Measurements from ENCODE around the gene G6PD.
"Not testable (repeated sequence)": the region's sequence is repeated elsewhere in the genome, so short reads cannot be mapped to it uniquely, and the experiment has no call there.

The G6PD gene

GRCh38 chrX:154570361-154570760 is 23.7 kb upstream of the G6PD start:
- H3K4me3 ChIP-seq (ENCODE audit: low read length); H3K36me3 ChIP-seq (ENCODE audit: control insufficient read depth, insufficient read depth, low read length); H3K4me1 ChIP-seq (ENCODE audit: control insufficient read depth, insufficient read depth, low read length); H3K27ac ChIP-seq (ENCODE audit: low read length); H3K9me3 ChIP-seq (ENCODE audit: control insufficient read depth, insufficient read depth, low read length); DNase-seq (ENCODE audit: low read depth, low spot score); H3K27me3 ChIP-seq (ENCODE audit: control insufficient read depth, insufficient read depth, low read length): not testable (repeated sequence)
- no CpG with 5 or more reads among the region's 11 CpGs for WGBS (ENCODE audit: insufficient coverage, insufficient read length)

- not testable (repeated sequence) for DNase-seq (ENCODE audit: low read depth, low spot score); H3K9me3 ChIP-seq (ENCODE audit: control insufficient read depth, insufficient read depth, low read length); H3K4me3 ChIP-seq (ENCODE audit: low read length); H3K27ac ChIP-seq (ENCODE audit: low read length); H3K36me3 ChIP-seq (ENCODE audit: control insufficient read depth, insufficient read depth, low read length); H3K27me3 ChIP-seq (ENCODE audit: control insufficient read depth, insufficient read depth, low read length); H3K4me1 ChIP-seq (ENCODE audit: control insufficient read depth, insufficient read depth, low read length)
- WGBS (ENCODE audit: insufficient coverage, insufficient read length), result no CpG with 5 or more reads among the region's 10 CpGs
Observed at GRCh38 chrX:154562295-154562694, 15.6 kb upstream of the G6PD start.

GRCh38 chrX:154560326-154560725 is 13.7 kb upstream of the G6PD start:
- not testable (repeated sequence) for H3K27me3 ChIP-seq (ENCODE audit: control insufficient read depth, insufficient read depth, low read length); DNase-seq (ENCODE audit: low read depth, low spot score); H3K4me1 ChIP-seq (ENCODE audit: control insufficient read depth, insufficient read depth, low read length); H3K4me3 ChIP-seq (ENCODE audit: low read length); H3K9me3 ChIP-seq (ENCODE audit: control insufficient read depth, insufficient read depth, low read length); H3K36me3 ChIP-seq (ENCODE audit: control insufficient read depth, insufficient read depth, low read length); H3K27ac ChIP-seq (ENCODE audit: low read length)
- WGBS (ENCODE audit: insufficient coverage, insufficient read length), result no CpG with 5 or more reads among the region's 31 CpGs

- H3K4me1 ChIP-seq (ENCODE audit: control insufficient read depth, insufficient read depth, low read length); H3K4me3 ChIP-seq (ENCODE audit: low read length); H3K27me3 ChIP-seq (ENCODE audit: control insufficient read depth, insufficient read depth, low read length); H3K27ac ChIP-seq (ENCODE audit: low read length); H3K36me3 ChIP-seq (ENCODE audit: control insufficient read depth, insufficient read depth, low read length); H3K9me3 ChIP-seq (ENCODE audit: control insufficient read depth, insufficient read depth, low read length); DNase-seq (ENCODE audit: low read depth, low spot score): not testable (repeated sequence)
- WGBS (ENCODE audit: insufficient coverage, insufficient read length), result no CpG with 5 or more reads among the region's 21 CpGs
Observed at GRCh38 chrX:154558896-154559295, 12.2 kb upstream of the G6PD start.

- DNase-seq (ENCODE audit: low read depth, low spot score), result not testable (repeated sequence)
- no CpG with 5 or more reads among the region's 24 CpGs for WGBS (ENCODE audit: insufficient coverage, insufficient read length)
Observed at GRCh38 chrX:154558060-154558690, 11.5 kb upstream of the G6PD start.

GRCh38 chrX:154552112-154552806 is 5.6 kb upstream of the G6PD start:
- not testable (repeated sequence) for H3K27ac ChIP-seq (ENCODE audit: low read length); H3K27me3 ChIP-seq (ENCODE audit: control insufficient read depth, insufficient read depth, low read length); H3K36me3 ChIP-seq (ENCODE audit: control insufficient read depth, insufficient read depth, low read length); DNase-seq (ENCODE audit: low read depth, low spot score); H3K9me3 ChIP-seq (ENCODE audit: control insufficient read depth, insufficient read depth, low read length); H3K4me1 ChIP-seq (ENCODE audit: control insufficient read depth, insufficient read depth, low read length); H3K4me3 ChIP-seq (ENCODE audit: low read length)
- no CpG with 5 or more reads among the region's 18 CpGs for WGBS (ENCODE audit: insufficient coverage, insufficient read length)

More at GRCh38 chrX:154558060-154558690, 11.5 kb upstream of the G6PD start:
- H3K9me3 ChIP-seq (ENCODE audit: control insufficient read depth, insufficient read depth, low read length); H3K27me3 ChIP-seq (ENCODE audit: control insufficient read depth, insufficient read depth, low read length); H3K27ac ChIP-seq (ENCODE audit: low read length); H3K36me3 ChIP-seq (ENCODE audit: control insufficient read depth, insufficient read depth, low read length); H3K4me3 ChIP-seq (ENCODE audit: low read length); H3K4me1 ChIP-seq (ENCODE audit: control insufficient read depth, insufficient read depth, low read length): not testable (repeated sequence)

GRCh38 chrX:154549766-154550165 is 3.1 kb upstream of the G6PD start:
- H3K9me3 ChIP-seq (ENCODE audit: control insufficient read depth, insufficient read depth, low read length), result no peaks in the 10 kb centered on the region
- WGBS (ENCODE audit: insufficient coverage, insufficient read length), result no CpG with 5 or more reads among the region's 1 CpG
- peaks cover 2% of the 10 kb centered on the region; the same call in 1 of the 2 replicates for H3K4me1 ChIP-seq (ENCODE audit: control insufficient read depth, insufficient read depth, low read length)
- no peak overlapping the region for H3K27ac ChIP-seq (ENCODE audit: low read length)
- peaks cover 7% of the 10 kb centered on the region for H3K36me3 ChIP-seq (ENCODE audit: control insufficient read depth, insufficient read depth, low read length)
- no peaks in the 10 kb centered on the region for H3K27me3 ChIP-seq (ENCODE audit: control insufficient read depth, insufficient read depth, low read length)
- DNase-seq (ENCODE audit: low read depth, low spot score), result no peak
- H3K4me3 ChIP-seq (ENCODE audit: low read length), result no peak overlapping the region

GRCh38 chrX:154548028-154548316 is 1.3 kb upstream of the G6PD start:
- peak overlapping the region; percentile 90 for H3K4me3 ChIP-seq (ENCODE audit: low read length)
- H3K9me3 ChIP-seq (ENCODE audit: control insufficient read depth, insufficient read depth, low read length), result no peaks in the 10 kb centered on the region
- no peaks in the 10 kb centered on the region for H3K27me3 ChIP-seq (ENCODE audit: control insufficient read depth, insufficient read depth, low read length)
- DNase-seq (ENCODE audit: low read depth, low spot score), result no peak
- no CpG with 5 or more reads among the region's 9 CpGs for WGBS (ENCODE audit: insufficient coverage, insufficient read length)
- H3K27ac ChIP-seq (ENCODE audit: low read length), result no peak overlapping the region
- peaks cover 2% of the 10 kb centered on the region; the same call in 1 of the 2 replicates for H3K4me1 ChIP-seq (ENCODE audit: control insufficient read depth, insufficient read depth, low read length)
- H3K36me3 ChIP-seq (ENCODE audit: control insufficient read depth, insufficient read depth, low read length), result peaks cover 6% of the 10 kb centered on the region; the same call in 1 of the 2 replicates

- Histone ChIP-seq H3K27ac (ENCODE audit: low read length) (no peak within 1 kb of the TSS), H3K27me3 (ENCODE audit: control insufficient read depth, insufficient read depth, low read length) (no peaks in the 10 kb centered on the region), H3K36me3 (ENCODE audit: control insufficient read depth, insufficient read depth, low read length) (peaks cover 6% of the 10 kb centered on the region; the same call in 1 of the 2 replicates), H3K9me3 (ENCODE audit: control insufficient read depth, insufficient read depth, low read length) (no peaks in the 10 kb centered on the region), H3K4me1 (ENCODE audit: control insufficient read depth, insufficient read depth, low read length) (peaks cover 2% of the 10 kb centered on the region; the same call in 1 of the 2 replicates), H3K4me3 (ENCODE audit: low read length) (peak within 1 kb of the TSS; percentile 90)
- DNase-seq (ENCODE audit: low read depth, low spot score), result no peak
- no CpG with 5 or more reads among the region's 69 CpGs for WGBS (ENCODE audit: insufficient coverage, insufficient read length)
Observed at GRCh38 chrX:154547245-154548027, 790 bp upstream of the G6PD start, which contains the start of gene IKBKG. Gene IKBKG (plus strand): TSS chrX:154547620. CDS start chrX:154552003, 4,383 bp downstream.

GRCh38 chrX:154545673-154546274 is 872 bp downstream of the G6PD start:
- H3K27me3 ChIP-seq (ENCODE audit: control insufficient read depth, insufficient read depth, low read length), result no peaks in the 10 kb centered on the region
- WGBS (ENCODE audit: insufficient coverage, insufficient read length), result no CpG with 5 or more reads among the region's 17 CpGs
- H3K4me3 ChIP-seq (ENCODE audit: low read length), result peak overlapping the region; percentile 90; the same call in 1 of the 2 replicates
- no peak overlapping the region for H3K27ac ChIP-seq (ENCODE audit: low read length)
- peaks cover 9% of the 10 kb centered on the region; the same call in 1 of the 2 replicates for H3K36me3 ChIP-seq (ENCODE audit: control insufficient read depth, insufficient read depth, low read length)
- no peaks in the 10 kb centered on the region for H3K9me3 ChIP-seq (ENCODE audit: control insufficient read depth, insufficient read depth, low read length)
- no peak for DNase-seq (ENCODE audit: low read depth, low spot score)
- peaks cover 2% of the 10 kb centered on the region; the same call in 1 of the 2 replicates for H3K4me1 ChIP-seq (ENCODE audit: control insufficient read depth, insufficient read depth, low read length)
